ENCODE data around the gene SH3BP4. TPM values are rescaled to one million over a fixed set of nuclear protein-coding genes. Genes with fewer than 3 reads are reported as not detected.
A peak's percentile ranks its signal among the peaks of the same experiment; 100 is the strongest.

SH3BP4 gene
- polyA plus RNA-seq, 1 experiment, result 224 TPM

GRCh38 chr2:235045973-235046343 is 94.1 kb downstream of the SH3BP4 start:
- ChIA-PET POLR2A (no interaction called here), CTCF (no interaction called here)
- Histone ChIP-seq H3K4me3 (ENCODE audit: low read depth, low read length) (no peak overlapping the region), H3K27ac (ENCODE audit: low read depth, low read length) (no peak overlapping the region), H3K9me3 (ENCODE audit: control insufficient read depth, insufficient read depth, low read length) (peaks cover 6% of the 10 kb centered on the region; the same call in 1 of the 2 replicates), H3K27me3 (ENCODE audit: control insufficient read depth, insufficient read depth, low read length) (no peaks in the 10 kb centered on the region)
- DNase-seq (ENCODE audit: low read depth, low spot score), result no peak
- TF ChIP-seq, protein P1, sequence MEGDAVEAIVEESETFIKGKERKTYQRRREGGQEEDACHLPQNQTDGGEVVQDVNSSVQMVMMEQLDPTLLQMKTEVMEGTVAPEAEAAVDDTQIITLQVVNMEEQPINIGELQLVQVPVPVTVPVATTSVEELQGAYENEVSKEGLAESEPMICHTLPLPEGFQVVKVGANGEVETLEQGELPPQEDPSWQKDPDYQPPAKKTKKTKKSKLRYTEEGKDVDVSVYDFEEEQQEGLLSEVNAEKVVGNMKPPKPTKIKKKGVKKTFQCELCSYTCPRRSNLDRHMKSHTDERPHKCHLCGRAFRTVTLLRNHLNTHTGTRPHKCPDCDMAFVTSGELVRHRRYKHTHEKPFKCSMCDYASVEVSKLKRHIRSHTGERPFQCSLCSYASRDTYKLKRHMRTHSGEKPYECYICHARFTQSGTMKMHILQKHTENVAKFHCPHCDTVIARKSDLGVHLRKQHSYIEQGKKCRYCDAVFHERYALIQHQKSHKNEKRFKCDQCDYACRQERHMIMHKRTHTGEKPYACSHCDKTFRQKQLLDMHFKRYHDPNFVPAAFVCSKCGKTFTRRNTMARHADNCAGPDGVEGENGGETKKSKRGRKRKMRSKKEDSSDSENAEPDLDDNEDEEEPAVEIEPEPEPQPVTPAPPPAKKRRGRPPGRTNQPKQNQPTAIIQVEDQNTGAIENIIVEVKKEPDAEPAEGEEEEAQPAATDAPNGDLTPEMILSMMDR (IDR thresholded peaks at IDR 0.05; ENCODE audit: low read depth, low read length), result no peak

- Histone ChIP-seq H3K9me3 (ENCODE audit: control insufficient read depth, insufficient read depth, low read length) (peaks cover 6% of the 10 kb centered on the region; the same call in 1 of the 2 replicates), H3K27me3 (ENCODE audit: control insufficient read depth, insufficient read depth, low read length) (no peaks in the 10 kb centered on the region), H3K4me3 (ENCODE audit: low read depth, low read length) (no peak overlapping the region), H3K27ac (ENCODE audit: low read depth, low read length) (no peak overlapping the region)
- no peak for DNase-seq (ENCODE audit: low read depth, low spot score)
- TF ChIP-seq, protein P1 (IDR thresholded peaks at IDR 0.05; ENCODE audit: low read depth, low read length), result no peak
- POLR2A ChIA-PET, result no interaction called here
- CTCF ChIA-PET, result no interaction called here
Observed at GRCh38 chr2:235046589-235046988, 94.8 kb downstream of the SH3BP4 start.

GRCh38 chr2:235047171-235048160 is 95.6 kb downstream of the SH3BP4 start:
- no peaks in the 10 kb centered on the region for H3K27me3 ChIP-seq (ENCODE audit: control insufficient read depth, insufficient read depth, low read length)
- TF ChIP-seq, protein P1 (IDR thresholded peaks at IDR 0.05; ENCODE audit: low read depth, low read length), result no peak
- no peak overlapping the region for H3K4me3 ChIP-seq (ENCODE audit: low read depth, low read length)
- H3K27ac ChIP-seq (ENCODE audit: low read depth, low read length), result peak overlapping the region; percentile 21
- POLR2A ChIA-PET, result interaction anchor here (0.6 kb wide), 1 partner anchor 494 kb away, joined by 3 read pairs; no protein-coding TSS in a partner anchor
- DNase-seq (ENCODE audit: low read depth, low spot score), result no peak
- CTCF ChIA-PET, result no interaction called here
- peaks cover 6% of the 10 kb centered on the region; the same call in 1 of the 2 replicates for H3K9me3 ChIP-seq (ENCODE audit: control insufficient read depth, insufficient read depth, low read length)

- H3K27ac ChIP-seq (ENCODE audit: low read depth, low read length), result no peak overlapping the region
Observed at GRCh38 chr2:235048549-235048948, 96.7 kb downstream of the SH3BP4 start.

More at GRCh38 chr2:235048549-235048948, 96.7 kb downstream of the SH3BP4 start:
- CTCF ChIA-PET, result interaction anchor here (0.9 kb wide), 1 partner anchor 69 kb away, joined by 3 read pairs; no protein-coding TSS in a partner anchor
- Histone ChIP-seq H3K4me3 (ENCODE audit: low read depth, low read length) (no peak overlapping the region), H3K9me3 (ENCODE audit: control insufficient read depth, insufficient read depth, low read length) (peaks cover 6% of the 10 kb centered on the region; the same call in 1 of the 2 replicates), H3K27me3 (ENCODE audit: control insufficient read depth, insufficient read depth, low read length) (no peaks in the 10 kb centered on the region)
- TF ChIP-seq, protein P1 (IDR thresholded peaks at IDR 0.05; ENCODE audit: low read depth, low read length), result no peak
- POLR2A ChIA-PET, result interaction anchor here (0.6 to 1.2 kb wide), 2 partner anchors 67 to 495 kb away, joined by 3 read pairs; no protein-coding TSS in a partner anchor
- DNase-seq (ENCODE audit: low read depth, low spot score), result no peak
